GM18517 (cell line): Measurements from ENCODE around the gene CCDC28B.

Source experiments
- ATAC-seq: cut with Tn5 transposase; IDR thresholded peaks from one replicate; pipeline ENCODE4 v1.9.1; 2021; ENCODE audit warnings: mild to moderate bottlenecking, moderate library complexity; ENCODE audit not compliant: unreplicated experiment

The CCDC28B gene

GRCh38 chr1:32192220-32192948 is 8.0 kb upstream of the CCDC28B start:
- no peak for ATAC-seq

- no peak for ATAC-seq
Measured at GRCh38 chr1:32194984-32195383, 5.4 kb upstream of the CCDC28B start.

GRCh38 chr1:32195531-32195930 is 4.9 kb upstream of the CCDC28B start:
- no peak for ATAC-seq

GRCh38 chr1:32195972-32196823 is 4.2 kb upstream of the CCDC28B start:
- ATAC-seq = no peak

GRCh38 chr1:32197074-32197473 is 3.3 kb upstream of the CCDC28B start:
- no peak for ATAC-seq

- no peak for ATAC-seq
Measured at GRCh38 chr1:32197837-32198236, 2.6 kb upstream of the CCDC28B start.

- no peak for ATAC-seq
Measured at GRCh38 chr1:32198237-32199042, 2.0 kb upstream of the CCDC28B start.

- ATAC-seq = no peak
Measured at GRCh38 chr1:32199043-32199716, 1.2 kb upstream of the CCDC28B start.

GRCh38 chr1:32199717-32200072 is 700 bp upstream of the CCDC28B start:
- ATAC-seq = no peak

- no peak for ATAC-seq
Measured at GRCh38 chr1:32201011-32201855, 838 bp downstream of the CCDC28B start.

- no peak for ATAC-seq
Measured at GRCh38 chr1:32204943-32205361, 4.6 kb downstream of the CCDC28B start.

GRCh38 chr1:32205401-32206370 is 5.3 kb downstream of the CCDC28B start, which contains the start of gene IQCC:
Gene IQCC, plus strand, starts transcription at chr1:32205671. Its CDS starts 11 bp downstream, at chr1:32205682.
- no peak for ATAC-seq

- ATAC-seq = no peak
Measured at GRCh38 chr1:32208469-32208868, 8.1 kb downstream of the CCDC28B start.

GRCh38 chr1:32208891-32209328 is 8.5 kb downstream of the CCDC28B start, which contains the start of gene DCDC2B:
Gene DCDC2B, plus strand, starts transcription at chr1:32209089. Its CDS starts 5 bp downstream, at chr1:32209094.
- ATAC-seq = no peak

- ATAC-seq = no peak
Measured at GRCh38 chr1:32215629-32216480, 15.5 kb downstream of the CCDC28B start.

- no peak for ATAC-seq
Measured at GRCh38 chr1:32216566-32216965, 16.2 kb downstream of the CCDC28B start.

- no peak for ATAC-seq
Measured at GRCh38 chr1:32219022-32219421, 18.6 kb downstream of the CCDC28B start.
